Uterus (tissue), 2 donors: ENCODE measurements around the gene ZNF598.

Experiments used
- CTCF ChIP-seq, 4 experiments: fragments of 200-600 bp in 2 of 4; fragments of 450-650 bp in 2 of 4; sonication (generic) in 2 of 4; IDR thresholded peaks; one replicate each; pipeline ENCODE4 v1.5.1; 2016 to 2019; ENCODE audit warnings: antibody characterized with exemption in 4 of 4, mild to moderate bottlenecking in 2 of 4, moderate library complexity in 1 of 4
- POLR2A ChIP-seq, 2 donors: fragments of 450-650 bp; IDR thresholded peaks; one replicate each; pipeline ENCODE4 v1.6.1; 2016; ENCODE audit warnings: antibody characterized with exemption in 2 of 2, mild to moderate bottlenecking in 1 of 2, moderate library complexity in 1 of 2

DNA sequence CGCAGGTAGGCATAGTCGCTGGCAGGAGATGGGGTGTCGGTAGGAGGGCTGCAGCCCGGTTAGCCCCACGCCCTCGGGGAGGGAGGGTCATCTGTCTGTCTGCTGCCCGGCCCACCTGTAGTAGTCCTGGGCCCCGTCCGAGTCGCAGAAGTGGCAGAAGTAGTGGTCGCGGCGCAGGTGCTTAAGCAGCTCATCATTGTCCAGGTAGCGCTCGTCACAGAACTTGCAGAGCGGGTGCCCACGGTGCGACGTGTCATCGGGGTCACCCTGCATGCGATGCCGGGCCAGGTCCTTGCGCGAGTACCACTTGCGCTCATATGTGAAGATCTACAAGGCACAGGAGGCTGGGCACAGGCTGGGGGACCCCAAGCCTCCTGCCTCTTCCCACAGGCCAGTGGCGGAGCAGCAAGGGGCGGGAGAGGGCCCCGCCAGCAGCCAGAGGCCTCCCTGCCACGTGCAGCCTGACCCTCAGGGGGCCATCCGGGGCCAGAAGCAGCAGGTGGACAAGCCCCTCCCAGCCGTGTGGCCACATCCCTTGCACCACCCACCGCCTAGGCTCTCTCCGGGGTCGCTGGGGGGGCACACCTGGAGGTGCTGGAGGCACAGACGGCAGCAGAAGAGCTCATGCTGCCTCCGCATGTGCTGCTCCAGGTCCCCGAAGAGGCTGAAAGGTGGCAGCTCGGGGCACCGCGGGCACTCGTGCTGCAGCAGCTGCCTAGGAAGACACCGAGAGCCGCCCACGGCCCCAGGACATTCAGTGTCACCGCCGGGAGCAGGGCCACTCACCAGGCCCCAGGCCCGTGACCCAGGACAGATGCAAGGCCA, 7.0 kb downstream of the ZNF598 start:
- TF ChIP-seq CTCF (IDR thresholded peaks at IDR 0.05) (no peak), POLR2A (IDR thresholded peaks at IDR 0.05) (no peak)
